ENCODE measurements around the gene TNFRSF6B.

The TNFRSF6B gene

DNA sequence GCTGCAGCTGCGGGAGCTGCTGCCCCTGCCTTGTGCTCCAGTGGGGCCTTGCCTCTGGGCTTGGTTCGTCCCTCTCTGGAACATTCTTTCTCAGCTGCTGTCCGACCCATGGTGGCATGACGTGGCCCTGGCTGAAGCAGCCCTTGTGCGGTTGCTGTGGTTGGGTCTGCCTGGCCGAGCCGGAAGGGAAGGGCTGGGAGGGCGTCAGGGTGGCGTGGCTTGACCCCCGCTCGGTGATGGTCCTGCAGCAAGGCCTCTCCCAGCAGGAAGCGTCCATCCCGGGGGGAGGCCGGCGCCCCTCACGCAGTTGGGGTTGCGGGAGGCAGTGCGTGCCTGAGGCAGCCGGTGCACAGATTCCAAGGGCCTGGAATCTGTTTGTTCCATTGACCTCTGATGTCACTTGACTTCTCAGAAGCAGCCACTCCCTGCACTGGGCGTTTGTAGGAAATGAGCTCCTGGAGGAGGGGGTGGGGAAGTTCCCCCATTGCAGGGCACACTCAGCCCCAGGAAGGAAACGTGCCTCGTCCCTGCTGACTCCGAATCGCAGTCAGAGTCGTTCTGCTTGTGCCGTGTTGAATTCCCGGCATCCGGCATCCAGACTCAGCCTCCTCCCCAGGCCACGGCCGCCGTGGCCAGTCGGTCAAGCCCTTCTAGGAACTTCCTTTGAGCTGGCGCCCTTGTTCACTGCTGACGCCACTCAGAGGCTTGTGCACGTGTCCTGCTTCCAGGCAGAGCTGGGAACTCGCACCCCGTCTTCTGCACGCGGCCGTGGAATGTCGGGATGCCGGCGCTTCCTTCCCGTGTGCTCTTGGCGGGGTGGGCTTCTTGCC, 9.7 kb upstream of the TNFRSF6B start:
- peak; percentile 79 for DNase-seq (ENCODE audit: low read depth)

DNA sequence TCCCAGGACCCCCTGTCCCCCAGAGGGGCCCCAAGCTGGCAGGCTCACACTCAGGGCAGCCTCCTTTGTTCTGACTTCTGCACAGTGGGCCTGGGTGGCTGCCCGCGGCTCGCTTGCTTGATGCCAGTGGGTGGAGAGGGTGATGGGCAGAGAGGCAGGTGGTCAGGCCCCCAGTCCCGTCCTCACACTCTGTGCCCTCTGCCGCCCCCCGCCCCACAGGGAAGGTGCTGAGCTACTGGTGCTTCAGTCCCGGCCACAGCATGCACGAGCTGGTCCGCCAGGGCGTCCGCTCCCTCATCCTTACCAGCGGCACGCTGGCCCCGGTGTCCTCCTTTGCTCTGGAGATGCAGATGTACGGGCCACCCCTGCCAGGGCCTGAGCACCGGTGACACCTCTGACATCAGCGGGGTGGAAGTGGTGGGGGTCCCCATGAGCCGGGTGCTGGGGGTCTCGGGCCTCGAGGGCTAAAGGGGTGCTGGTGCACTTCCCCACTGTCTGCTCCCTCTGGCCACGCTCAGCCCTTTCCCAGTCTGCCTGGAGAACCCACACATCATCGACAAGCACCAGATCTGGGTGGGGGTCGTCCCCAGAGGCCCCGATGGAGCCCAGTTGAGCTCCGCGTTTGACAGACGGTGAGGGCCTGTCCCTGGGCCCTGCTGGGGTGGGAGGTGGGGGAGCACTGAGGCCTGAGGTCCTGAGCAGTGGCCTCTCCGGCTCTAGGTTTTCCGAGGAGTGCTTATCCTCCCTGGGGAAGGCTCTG, 8.9 kb upstream of the TNFRSF6B start:
- no peak for DNase-seq (ENCODE audit: low read depth)

DNA sequence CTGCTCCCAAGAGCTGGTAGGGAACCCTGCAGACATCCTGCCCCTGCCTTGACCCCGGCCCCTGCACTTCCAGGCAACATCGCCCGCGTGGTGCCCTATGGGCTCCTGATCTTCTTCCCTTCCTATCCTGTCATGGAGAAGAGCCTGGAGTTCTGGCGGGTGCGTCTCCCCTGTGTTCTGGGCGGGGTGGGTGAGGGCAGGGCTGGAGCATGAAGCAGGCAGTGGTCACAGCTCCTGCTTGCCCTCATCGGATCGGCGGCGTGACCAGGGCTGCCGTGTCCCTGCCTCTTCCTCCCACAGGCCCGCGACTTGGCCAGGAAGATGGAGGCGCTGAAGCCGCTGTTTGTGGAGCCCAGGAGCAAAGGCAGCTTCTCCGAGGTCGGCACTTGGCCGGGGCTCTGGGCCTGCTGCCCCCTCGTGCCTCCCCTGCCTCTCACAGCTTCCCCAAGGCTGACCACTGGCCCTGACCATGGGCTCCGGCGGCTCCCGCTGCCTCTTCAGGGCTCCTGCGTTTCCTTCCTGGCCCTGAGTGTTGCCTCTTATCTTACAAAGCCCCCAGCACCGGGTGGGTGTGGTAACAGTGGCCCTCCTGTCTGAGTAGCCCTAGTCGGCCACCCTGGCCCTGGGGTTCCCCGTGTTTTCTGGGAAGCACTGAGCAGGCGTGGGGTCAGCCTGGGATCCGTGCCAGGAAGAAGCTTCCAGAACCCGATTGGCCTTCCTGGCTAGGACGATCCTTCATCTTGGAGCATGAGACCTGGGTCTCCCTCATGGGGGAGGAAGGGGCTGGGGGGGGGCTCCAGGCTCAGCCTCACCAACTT, 8.0 kb upstream of the TNFRSF6B start:
- no peak for DNase-seq (ENCODE audit: low read depth)

DNA sequence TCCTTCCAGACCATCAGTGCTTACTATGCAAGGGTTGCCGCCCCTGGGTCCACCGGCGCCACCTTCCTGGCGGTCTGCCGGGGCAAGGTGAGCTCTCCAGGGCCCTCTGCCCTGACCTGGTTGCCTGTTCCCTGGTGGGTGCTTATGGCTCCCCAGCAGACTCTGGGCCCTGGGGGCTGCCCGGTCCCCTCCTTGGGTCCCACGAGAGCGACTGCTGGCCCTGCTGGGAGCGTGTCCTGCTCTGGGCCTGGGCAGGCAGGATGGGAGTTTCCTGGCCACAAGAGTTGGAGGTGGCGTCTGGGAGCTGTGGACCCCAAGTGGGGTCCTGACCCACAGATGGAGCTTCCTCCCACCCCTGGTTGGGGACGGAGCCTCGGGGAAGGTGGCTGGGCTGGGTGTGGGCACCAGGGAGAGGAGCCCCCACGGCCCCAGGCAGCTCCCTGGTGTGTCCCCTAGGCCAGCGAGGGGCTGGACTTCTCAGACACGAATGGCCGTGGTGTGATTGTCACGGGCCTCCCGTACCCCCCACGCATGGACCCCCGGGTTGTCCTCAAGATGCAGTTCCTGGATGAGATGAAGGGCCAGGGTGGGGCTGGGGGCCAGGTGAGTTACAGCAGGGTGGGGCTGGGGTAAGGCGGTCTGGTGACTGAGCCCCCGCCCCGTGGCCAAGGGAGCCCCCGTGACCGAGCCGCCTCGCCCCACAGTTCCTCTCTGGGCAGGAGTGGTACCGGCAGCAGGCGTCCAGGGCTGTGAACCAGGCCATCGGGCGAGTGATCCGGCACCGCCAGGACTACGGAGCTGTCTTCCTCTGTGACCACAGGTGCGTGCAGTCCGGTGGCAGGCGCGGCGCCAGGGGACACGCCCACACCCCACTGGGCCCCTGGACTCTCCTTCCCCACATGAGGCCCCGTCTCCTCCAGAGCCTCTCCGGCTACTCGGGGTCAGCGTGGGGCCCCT, 7.1 kb upstream of the TNFRSF6B start:
- DNase-seq (ENCODE audit: low read depth): no peak

- DNase-seq (ENCODE audit: low read depth): no peak
Observed at GRCh38 chr20:63690003-63690897, 6.2 kb upstream of the TNFRSF6B start.

GRCh38 chr20:63690898-63691710, 5.3 kb upstream of the TNFRSF6B start:
- DNase-seq (ENCODE audit: low read depth): no peak

- DNase-seq (ENCODE audit: low read depth): no peak
Observed at GRCh38 chr20:63691711-63692435, 4.6 kb upstream of the TNFRSF6B start.

DNA sequence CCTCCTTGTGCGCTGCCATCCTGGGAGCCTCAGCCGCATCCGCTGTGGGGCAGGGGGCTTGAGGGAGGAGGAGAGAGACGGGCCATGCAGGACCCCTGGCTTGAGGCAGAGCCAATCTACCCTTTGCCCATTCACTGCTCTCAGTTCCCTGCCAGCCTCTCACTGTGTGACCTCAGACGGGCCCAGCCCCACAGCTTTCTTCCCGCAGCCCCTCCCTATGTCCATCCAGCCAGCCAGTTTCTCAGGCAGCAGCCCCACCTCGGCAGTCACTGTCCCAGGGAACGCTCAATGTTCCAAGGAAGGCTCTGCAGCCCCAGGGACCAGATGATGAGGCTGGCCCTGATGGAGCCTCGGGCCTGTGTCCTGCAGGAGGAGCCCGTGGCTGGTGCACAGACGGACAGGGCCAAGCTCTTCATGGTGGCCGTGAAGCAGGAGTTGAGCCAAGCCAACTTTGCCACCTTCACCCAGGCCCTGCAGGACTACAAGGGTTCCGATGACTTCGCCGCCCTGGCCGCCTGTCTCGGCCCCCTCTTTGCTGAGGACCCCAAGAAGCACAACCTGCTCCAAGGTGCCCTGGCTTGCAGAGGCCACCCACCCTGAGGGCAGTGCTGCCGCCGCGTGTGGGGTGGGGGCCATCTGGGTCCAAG, 3.9 kb upstream of the TNFRSF6B start:
- DNase-seq (ENCODE audit: low read depth): no peak

DNA sequence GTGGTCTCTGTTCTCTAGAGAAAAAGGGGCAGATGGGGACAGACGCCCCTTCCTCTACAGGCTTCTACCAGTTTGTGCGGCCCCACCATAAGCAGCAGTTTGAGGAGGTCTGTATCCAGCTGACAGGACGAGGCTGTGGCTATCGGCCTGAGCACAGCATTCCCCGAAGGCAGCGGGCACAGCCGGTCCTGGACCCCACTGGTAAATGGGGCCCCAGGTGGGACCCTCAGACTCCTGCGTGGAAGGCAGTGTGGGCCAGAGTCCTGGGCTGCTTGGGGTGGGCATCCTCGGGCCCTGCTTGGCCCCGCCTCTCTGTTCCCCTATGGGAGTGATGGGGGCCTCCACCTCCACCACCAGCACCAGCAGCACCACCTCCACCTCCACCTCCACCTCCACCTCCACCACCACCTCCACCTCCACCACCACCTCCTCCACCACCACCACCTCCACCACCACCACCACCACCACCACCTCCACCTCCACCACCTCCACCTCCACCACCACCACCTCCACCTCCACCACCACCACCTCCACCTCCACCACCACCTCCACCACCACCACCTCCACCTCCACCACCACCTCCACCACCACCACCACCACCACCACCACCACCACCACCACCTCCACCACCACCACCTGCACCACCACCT, 3.2 kb upstream of the TNFRSF6B start:
- DNase-seq (ENCODE audit: low read depth): no peak

DNA sequence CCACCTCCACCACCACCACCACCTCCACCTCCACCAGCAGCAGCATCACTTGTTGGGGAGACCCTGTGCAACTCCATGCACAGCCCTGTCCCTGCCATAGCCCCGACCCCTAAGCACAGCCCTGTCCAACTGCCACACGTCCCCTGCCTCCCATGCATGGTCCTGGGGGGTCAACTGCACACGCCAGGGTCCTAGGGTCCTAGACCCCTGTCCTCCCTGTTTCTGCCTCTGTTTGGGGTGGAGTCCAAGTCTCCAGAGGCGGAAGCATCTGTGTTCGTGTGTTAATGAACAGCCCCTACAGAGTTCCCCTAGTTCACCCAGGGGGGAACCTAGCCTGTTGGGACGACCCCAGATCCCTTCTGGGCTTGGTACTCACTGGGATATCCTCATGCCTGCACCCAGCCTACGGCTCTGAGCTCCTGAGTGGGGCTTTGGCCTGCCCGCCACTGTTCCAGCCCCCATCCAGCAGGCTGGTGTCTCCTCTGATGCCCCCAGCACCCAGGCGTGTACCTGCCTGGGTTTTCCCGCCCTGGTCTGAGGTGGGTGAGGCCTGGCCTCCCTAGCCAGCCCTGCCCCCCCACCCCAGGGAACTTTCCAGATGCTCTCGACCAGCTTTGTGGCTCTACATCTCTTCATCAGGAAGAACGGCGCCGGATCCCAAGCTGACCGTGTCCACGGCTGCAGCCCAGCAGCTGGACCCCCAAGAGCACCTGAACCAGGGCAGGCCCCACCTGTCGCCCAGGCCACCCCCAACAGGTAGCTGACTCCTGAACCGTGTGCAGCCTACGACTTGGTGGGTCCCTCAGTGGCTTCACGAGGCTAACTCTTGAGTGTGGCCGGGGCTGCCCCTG, 2.5 kb upstream of the TNFRSF6B start:
- DNase-seq (ENCODE audit: low read depth): no peak

GRCh38 chr20:63694584-63695423, 1.6 kb upstream of the TNFRSF6B start:
- DNase-seq (ENCODE audit: low read depth): no peak

DNA sequence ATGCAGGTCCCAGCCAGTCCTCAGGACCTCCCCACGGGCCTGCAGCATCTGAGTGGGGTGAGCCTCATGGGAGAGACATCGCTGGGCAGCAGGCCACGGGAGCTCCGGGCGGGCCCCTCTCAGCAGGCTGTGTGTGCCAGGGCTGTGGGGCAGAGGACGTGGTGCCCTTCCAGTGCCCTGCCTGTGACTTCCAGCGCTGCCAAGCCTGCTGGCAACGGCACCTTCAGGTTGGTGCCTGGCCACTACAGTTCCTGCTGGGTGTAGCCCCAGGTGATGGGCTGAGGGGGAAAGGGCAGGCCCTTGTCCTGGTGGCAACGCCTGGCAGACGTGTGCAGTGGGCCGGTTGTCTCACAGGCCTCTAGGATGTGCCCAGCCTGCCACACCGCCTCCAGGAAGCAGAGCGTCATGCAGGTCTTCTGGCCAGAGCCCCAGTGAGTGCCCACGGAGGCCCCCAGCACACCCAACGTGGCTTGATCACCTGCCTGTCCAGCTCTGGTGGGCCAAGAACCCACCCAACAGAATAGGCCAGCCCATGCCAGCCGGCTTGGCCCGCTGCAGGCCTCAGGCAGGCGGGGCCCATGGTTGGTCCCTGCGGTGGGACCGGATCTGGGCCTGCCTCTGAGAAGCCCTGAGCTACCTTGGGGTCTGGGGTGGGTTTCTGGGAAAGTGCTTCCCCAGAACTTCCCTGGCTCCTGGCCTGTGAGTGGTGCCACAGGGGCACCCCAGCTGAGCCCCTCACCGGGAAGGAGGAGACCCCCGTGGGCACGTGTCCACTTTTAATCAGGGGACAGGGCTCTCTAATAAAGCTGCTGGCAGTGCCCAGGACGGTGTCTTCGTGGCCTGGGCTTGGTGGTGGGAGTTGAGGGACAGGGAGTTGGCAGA, 787 bp upstream of the TNFRSF6B start:
- DNase-seq (ENCODE audit: low read depth): no peak

GRCh38 chr20:63696306-63696627, 185 bp upstream of the TNFRSF6B start:
- no peak for DNase-seq (ENCODE audit: low read depth)

DNA sequence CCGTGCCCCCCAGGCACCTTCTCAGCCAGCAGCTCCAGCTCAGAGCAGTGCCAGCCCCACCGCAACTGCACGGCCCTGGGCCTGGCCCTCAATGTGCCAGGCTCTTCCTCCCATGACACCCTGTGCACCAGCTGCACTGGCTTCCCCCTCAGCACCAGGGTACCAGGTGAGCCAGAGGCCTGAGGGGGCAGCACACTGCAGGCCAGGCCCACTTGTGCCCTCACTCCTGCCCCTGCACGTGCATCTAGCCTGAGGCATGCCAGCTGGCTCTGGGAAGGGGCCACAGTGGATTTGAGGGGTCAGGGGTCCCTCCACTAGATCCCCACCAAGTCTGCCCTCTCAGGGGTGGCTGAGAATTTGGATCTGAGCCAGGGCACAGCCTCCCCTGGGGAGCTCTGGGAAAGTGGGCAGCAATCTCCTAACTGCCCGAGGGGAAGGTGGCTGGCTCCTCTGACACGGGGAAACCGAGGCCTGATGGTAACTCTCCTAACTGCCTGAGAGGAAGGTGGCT, 960 bp downstream of the TNFRSF6B start:
- DNase-seq (ENCODE audit: low read depth): no peak

All from stromal cell of bone marrow (primary cell).